Natural killer cell treated with Interleukin-12 subunit alpha and Interleukin-12 subunit beta and Interleukin-15 and Interleukin-18, amount 100 ng/mL, for 72 hours (primary cell): Measurements from ENCODE around the gene TRDMT1. TPM values are rescaled to one million over a fixed set of nuclear protein-coding genes. Genes with fewer than 3 reads are reported as not detected.

Source experiments
- ATAC-seq, 2 donors: fragments of 150-1000 bp; cut with Tn5 transposase in 1 of 2; sonication (Bioruptor Pico), chemical (Tn5 transposase) in 1 of 2; 2 replicates each; pipeline ENCODE4 v1.10.0; 2021
- DNase-seq: peaks from one replicate; pipeline ENCODE4 v3.0.0; 2022; ENCODE audit warnings: low spot score
- H3K27ac Mint-ChIP-seq, 2 donors: 1 replicate in 1 of 2; 2 replicates in 1 of 2; pipeline ENCODE4 v1.8.0; 2022; ENCODE audit warnings: mixed read lengths in 2 of 2, mild to moderate bottlenecking in 1 of 2, moderate library complexity in 1 of 2
- H3K27me3 Mint-ChIP-seq, 2 donors: 1 replicate in 1 of 2; 2 replicates in 1 of 2; pipeline ENCODE4 v1.8.0; 2022; ENCODE audit warnings: mixed read lengths in 2 of 2
- H3K36me3 Mint-ChIP-seq: one replicate; pipeline ENCODE4 v1.8.0; 2022; ENCODE audit warnings: mixed read lengths
- H3K4me1 Mint-ChIP-seq, 2 donors: 1 replicate in 1 of 2; 2 replicates in 1 of 2; pipeline ENCODE4 v1.8.0; 2022; ENCODE audit warnings: low read depth in 2 of 2, mixed read lengths in 2 of 2, mild to moderate bottlenecking in 1 of 2
- H3K4me3 Mint-ChIP-seq: one replicate; pipeline ENCODE4 v1.8.0; 2022; ENCODE audit warnings: mixed read lengths
- H3K9me3 Mint-ChIP-seq: 2 replicates; pipeline ENCODE4 v1.8.0; 2022; ENCODE audit warnings: mixed read lengths
- total RNA-seq, 2 donors: library from RNA; stranded (reverse); gene quantifications; one replicate each; pipeline ENCODE4 v1.2.3, GENCODE V29; 2022

Gene TRDMT1
- total RNA-seq, 2 donors from 2014 or later: 8.1 to 15.2 TPM

- Mint-ChIP-seq H3K4me1 (peaks cover 40 to 49% of the 10 kb centered on the region in 2 donors), H3K9me3 (no peaks in the 10 kb centered on the region), H3K27me3 (no peaks in the 10 kb centered on the region), H3K36me3 (no peaks in the 10 kb centered on the region), H3K27ac (peak overlapping the region; percentile 20 to 68), H3K4me3 (no peak overlapping the region)
- no peak for DNase-seq
- ATAC-seq: no peak
These were observed 12.3 kb upstream of the TRDMT1 start for GRCh38 chr10:17213646-17214349.

- Mint-ChIP-seq H3K27me3 (no peaks in the 10 kb centered on the region), H3K9me3 (no peaks in the 10 kb centered on the region), H3K4me3 (no peak overlapping the region), H3K36me3 (no peaks in the 10 kb centered on the region), H3K4me1 (peaks cover 40 to 51% of the 10 kb centered on the region in 2 donors), H3K27ac (peak overlapping the region; percentile 20 to 68)
- no peak for DNase-seq
- no peak for ATAC-seq
These were observed 11.3 kb upstream of the TRDMT1 start for GRCh38 chr10:17212802-17213221.

DNA sequence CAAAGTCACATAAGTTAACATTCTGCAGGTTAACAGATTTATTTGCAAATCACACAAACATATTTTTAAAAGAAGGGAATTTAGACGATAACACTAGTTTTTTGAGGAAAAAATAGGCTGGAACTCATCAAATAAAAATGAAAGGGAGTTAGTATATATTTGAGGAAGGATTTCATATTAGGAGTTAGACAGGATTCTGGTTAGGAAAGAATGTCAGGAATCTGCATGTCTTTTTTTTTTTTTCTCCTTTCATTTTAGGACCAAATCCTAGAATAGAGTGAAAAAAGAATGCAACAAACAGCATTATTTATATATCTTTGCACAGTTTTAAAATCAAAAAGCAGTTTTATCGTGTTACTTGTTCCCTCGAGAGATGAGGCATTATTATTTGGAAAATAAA, 8.9 kb upstream of the TRDMT1 start:
- Mint-ChIP-seq H3K27me3 (no peaks in the 10 kb centered on the region), H3K9me3 (no peaks in the 10 kb centered on the region), H3K27ac (no peak overlapping the region), H3K36me3 (no peaks in the 10 kb centered on the region), H3K4me3 (no peak overlapping the region), H3K4me1 (peaks cover 36 to 45% of the 10 kb centered on the region in 2 donors)
- ATAC-seq (no peak), DNase-seq (no peak)

- H3K9me3 Mint-ChIP-seq: no peaks in the 10 kb centered on the region
- H3K4me3 Mint-ChIP-seq: no peak overlapping the region
These were observed 8.4 kb upstream of the TRDMT1 start for GRCh38 chr10:17209881-17210280.

GRCh38 chr10:17209302-17209701, 7.8 kb upstream of the TRDMT1 start:
- Mint-ChIP-seq H3K4me3 (no peak overlapping the region), H3K4me1 (peaks cover 33 to 37% of the 10 kb centered on the region in 2 donors), H3K27ac (no peak overlapping the region), H3K9me3 (no peaks in the 10 kb centered on the region), H3K36me3 (no peaks in the 10 kb centered on the region), H3K27me3 (no peaks in the 10 kb centered on the region)
- DNase-seq: no peak
- no peak for ATAC-seq

More at GRCh38 chr10:17209881-17210280, 8.4 kb upstream of the TRDMT1 start:
- H3K4me1 Mint-ChIP-seq: peaks cover 32 to 40% of the 10 kb centered on the region in 2 donors
- DNase-seq: no peak
- ATAC-seq: no peak
- H3K36me3 Mint-ChIP-seq: no peaks in the 10 kb centered on the region
- H3K27me3 Mint-ChIP-seq: no peaks in the 10 kb centered on the region
- no peak overlapping the region for H3K27ac Mint-ChIP-seq

DNA sequence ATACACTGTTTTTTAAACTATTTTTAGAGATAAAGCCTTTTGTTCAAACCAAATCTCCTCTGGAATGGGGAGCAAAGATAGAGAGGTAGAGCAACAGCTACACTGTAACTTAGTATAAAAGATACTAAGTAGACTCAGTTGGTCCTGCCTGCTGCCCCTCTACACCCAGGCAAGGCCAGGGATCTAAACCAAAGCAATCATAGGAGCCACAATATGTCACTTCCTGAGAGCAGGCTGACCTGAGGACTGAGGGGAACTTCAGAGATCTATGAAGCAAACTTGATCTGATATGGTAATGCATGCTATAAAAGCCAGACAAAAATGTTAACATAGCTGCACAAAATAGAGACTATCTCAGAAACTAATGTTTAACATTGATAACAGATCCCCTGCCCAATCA, 7.0 kb upstream of the TRDMT1 start:
- no peaks in the 10 kb centered on the region for H3K36me3 Mint-ChIP-seq
- no peak overlapping the region for H3K4me3 Mint-ChIP-seq
- ATAC-seq (no peak), DNase-seq (no peak)
- peaks cover 36 to 37% of the 10 kb centered on the region in 2 donors for H3K4me1 Mint-ChIP-seq
- no peaks in the 10 kb centered on the region for H3K9me3 Mint-ChIP-seq
- H3K27me3 Mint-ChIP-seq: no peaks in the 10 kb centered on the region
- H3K27ac Mint-ChIP-seq: peak overlapping the region; percentile 35 to 57

- Mint-ChIP-seq H3K4me1 (peaks cover 32 to 35% of the 10 kb centered on the region in 2 donors), H3K27me3 (no peaks in the 10 kb centered on the region), H3K4me3 (peak overlapping the region; percentile 56), H3K27ac (peak overlapping the region; percentile 91 to 94), H3K9me3 (no peaks in the 10 kb centered on the region), H3K36me3 (no peaks in the 10 kb centered on the region)
- peak; percentile 62 for DNase-seq
- ATAC-seq: peak; percentile 84 to 89
These were observed 4.8 kb upstream of the TRDMT1 start for GRCh38 chr10:17206210-17206709.

DNA sequence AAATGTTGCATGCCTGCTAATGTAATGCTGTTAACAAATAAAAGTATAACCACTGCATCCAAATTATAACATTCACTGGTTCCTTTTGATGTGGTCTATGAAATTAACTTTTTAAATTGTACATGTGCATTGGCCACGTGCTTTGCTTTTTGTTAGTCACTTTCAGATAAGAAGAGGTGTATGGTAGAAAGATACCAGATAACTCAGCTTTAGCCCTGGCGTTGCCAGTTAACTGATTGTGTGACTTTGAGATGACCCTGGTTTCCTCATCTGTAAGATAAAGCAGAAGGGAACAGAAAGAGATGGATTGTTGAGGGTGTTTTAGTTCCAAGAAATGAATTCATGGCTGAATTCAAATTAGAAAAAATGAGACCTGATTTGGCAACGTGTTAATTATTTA, 1.9 kb upstream of the TRDMT1 start:
- ATAC-seq (no peak), DNase-seq (no peak)
- Mint-ChIP-seq H3K36me3 (no peaks in the 10 kb centered on the region), H3K9me3 (no peaks in the 10 kb centered on the region), H3K27ac (peak overlapping the region; percentile 89 to 94), H3K27me3 (no peaks in the 10 kb centered on the region), H3K4me1 (peaks cover 37 to 49% of the 10 kb centered on the region in 2 donors), H3K4me3 (no peak overlapping the region)

DNA sequence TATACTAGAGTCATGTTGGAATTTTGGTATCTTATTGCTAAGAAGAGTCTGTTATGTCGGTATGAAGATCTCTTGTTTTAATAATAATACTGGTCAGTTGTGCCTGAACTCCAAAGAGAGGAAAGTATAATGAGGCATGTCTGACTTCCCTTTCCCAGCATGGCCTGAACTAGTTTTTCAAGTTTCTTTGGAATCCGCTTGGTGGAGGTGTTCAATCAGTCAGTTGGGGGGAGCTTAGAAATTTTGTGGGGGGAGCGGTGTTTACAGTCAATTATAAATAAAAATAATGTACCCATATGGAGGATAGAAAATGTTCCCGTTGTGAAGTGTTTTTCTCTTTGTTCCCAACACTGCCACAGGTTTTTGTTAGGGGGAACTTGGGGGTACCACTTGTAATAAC, 1.5 kb upstream of the TRDMT1 start:
- no peak for ATAC-seq
- no peak for DNase-seq
- H3K36me3 Mint-ChIP-seq: no peaks in the 10 kb centered on the region
- no peak overlapping the region for H3K4me3 Mint-ChIP-seq
- no peaks in the 10 kb centered on the region for H3K27me3 Mint-ChIP-seq
- no peaks in the 10 kb centered on the region for H3K9me3 Mint-ChIP-seq
- peaks cover 36 to 46% of the 10 kb centered on the region in 2 donors for H3K4me1 Mint-ChIP-seq
- H3K27ac Mint-ChIP-seq: peak overlapping the region; percentile 89 to 94

- DNase-seq: no peak
- peak overlapping the region; percentile 89 to 94 for H3K27ac Mint-ChIP-seq
- H3K36me3 Mint-ChIP-seq: no peaks in the 10 kb centered on the region
- no peaks in the 10 kb centered on the region for H3K27me3 Mint-ChIP-seq
- no peak overlapping the region for H3K4me3 Mint-ChIP-seq
- peaks cover 36 to 43% of the 10 kb centered on the region in 2 donors for H3K4me1 Mint-ChIP-seq
- ATAC-seq: no peak
- H3K9me3 Mint-ChIP-seq: no peaks in the 10 kb centered on the region
These were observed 1.0 kb upstream of the TRDMT1 start for GRCh38 chr10:17202506-17202905.

DNA sequence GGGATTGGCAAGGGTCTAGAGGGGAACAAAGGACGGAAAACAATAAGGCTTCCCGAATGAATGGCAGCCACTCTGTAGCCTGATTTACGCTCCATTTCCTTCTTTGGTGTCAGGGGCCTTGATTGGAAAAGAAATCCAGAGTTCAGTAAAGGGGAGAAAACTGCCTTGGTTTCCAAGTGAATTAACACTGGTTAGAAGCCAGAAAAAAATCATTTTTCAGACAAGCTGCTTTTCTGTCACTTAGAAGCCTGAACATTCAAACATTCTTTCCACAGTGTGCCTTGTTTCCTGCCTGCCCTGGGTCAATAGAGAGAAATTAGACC, 283 bp upstream of the TRDMT1 start:
- Mint-ChIP-seq H3K27ac (peak overlapping the region; percentile 89 to 94), H3K4me1 (peaks cover 35 to 38% of the 10 kb centered on the region in 2 donors), H3K27me3 (no peaks in the 10 kb centered on the region), H3K9me3 (no peaks in the 10 kb centered on the region), H3K4me3 (peak overlapping the region; percentile 90), H3K36me3 (no peaks in the 10 kb centered on the region)
- no peak for ATAC-seq
- no peak for DNase-seq

DNA sequence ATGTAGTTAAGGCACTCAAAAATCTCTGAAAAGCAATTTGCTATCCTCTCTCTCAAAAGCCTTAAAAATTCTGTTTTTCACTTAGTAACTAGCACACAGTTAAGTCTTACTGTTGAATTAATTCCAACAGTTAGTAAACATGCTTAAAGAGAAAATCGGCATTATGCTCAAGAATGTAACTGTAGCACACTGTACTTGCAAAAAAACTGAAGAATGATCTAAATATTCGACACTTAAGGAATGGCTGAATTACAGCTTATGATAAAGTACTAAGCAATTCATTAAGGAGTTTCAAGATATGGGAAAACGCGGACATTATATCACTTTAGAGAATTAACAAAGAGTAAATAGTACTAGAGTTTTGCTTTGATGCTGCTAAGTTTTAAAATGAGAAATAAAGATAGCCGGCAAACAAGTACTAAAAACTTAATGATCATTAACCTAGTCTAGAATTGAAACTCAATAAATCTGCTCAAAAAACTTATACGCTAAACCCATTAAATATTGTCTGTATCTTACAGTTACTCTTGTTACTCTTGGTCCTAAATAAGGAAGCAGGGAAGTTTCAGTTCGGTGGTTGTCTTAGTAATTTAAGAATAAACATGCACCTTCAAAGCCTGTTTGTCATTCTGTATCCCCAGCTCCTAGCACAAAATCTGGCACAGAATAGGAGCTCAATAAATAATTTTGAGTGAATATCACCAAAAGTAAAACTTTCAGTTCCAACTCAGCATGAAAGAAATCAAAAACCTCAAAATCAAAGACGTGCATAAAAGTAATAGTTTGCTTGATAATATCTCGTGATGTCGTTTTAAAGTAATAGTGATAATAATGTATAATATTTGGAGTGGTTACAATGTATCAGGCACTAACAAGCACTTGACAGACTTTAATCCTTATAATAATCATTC, 1.2 kb downstream of the TRDMT1 start:
- Mint-ChIP-seq H3K4me3 (peak overlapping the region; percentile 90), H3K36me3 (no peaks in the 10 kb centered on the region), H3K27me3 (no peaks in the 10 kb centered on the region), H3K27ac (peak overlapping the region; percentile 89 to 94), H3K9me3 (no peaks in the 10 kb centered on the region), H3K4me1 (peaks cover 24 to 30% of the 10 kb centered on the region in 2 donors)
- DNase-seq (no peak), ATAC-seq (no peak)

DNA sequence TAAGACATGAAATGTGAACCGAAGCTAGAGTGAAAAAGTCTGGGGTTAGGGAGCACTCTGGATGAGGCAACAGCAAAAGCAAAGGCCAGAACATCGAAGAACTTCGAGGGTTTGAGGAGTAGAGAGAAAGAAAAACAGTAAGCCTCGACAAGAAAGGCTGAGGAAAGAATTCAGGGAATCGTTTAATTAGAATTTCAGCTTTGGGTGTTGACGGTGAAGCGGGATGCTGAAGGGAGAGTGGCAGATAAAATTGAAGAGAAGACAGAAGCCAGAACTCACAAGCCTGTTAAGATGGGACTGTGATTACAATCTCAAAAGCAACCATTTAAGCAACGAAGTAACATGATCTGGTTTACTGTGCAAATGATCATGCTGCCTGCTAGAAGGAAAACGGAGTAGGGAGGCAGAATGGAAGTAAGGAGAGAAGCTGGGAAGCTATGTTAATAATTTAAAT, 2.1 kb downstream of the TRDMT1 start:
- peaks cover 22 to 30% of the 10 kb centered on the region in 2 donors for H3K4me1 Mint-ChIP-seq
- peak overlapping the region; percentile 49 for H3K4me3 Mint-ChIP-seq

DNA sequence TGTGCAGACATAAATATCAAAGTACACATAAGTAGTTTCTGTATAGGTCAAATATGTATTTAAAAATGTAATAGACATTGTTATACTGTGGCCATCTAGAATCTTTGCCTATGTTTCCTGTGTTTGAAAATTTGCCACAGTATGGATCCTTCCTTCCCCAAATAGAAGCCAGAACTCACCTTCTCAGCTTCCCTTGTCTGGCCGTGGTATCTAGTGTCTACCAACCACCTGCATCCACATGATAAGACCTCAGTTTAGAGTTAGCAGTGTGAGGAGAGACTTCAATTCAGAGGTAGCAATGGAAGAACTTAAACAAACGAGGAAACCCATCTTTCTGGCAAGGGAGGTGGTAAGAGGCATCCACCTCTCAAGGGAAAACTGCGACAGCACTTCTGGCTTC, 4.9 kb downstream of the TRDMT1 start:
- peaks cover 6% of the 10 kb centered on the region for H3K36me3 Mint-ChIP-seq
- no peak for DNase-seq
- no peak for ATAC-seq
- H3K9me3 Mint-ChIP-seq: no peaks in the 10 kb centered on the region
- H3K4me3 Mint-ChIP-seq: no peak overlapping the region
- peak overlapping the region in 1 of 2 donors; percentile 30 for H3K27ac Mint-ChIP-seq
- H3K4me1 Mint-ChIP-seq: peaks cover 14 to 22% of the 10 kb centered on the region in 2 donors
- H3K27me3 Mint-ChIP-seq: no peaks in the 10 kb centered on the region

More for the DNA sequence above, 2.1 kb downstream of the TRDMT1 start:
- DNase-seq (no peak), ATAC-seq (no peak)
- Mint-ChIP-seq H3K27me3 (no peaks in the 10 kb centered on the region), H3K27ac (no peak overlapping the region), H3K36me3 (no peaks in the 10 kb centered on the region), H3K9me3 (no peaks in the 10 kb centered on the region)
